Measurements from ENCODE around the gene ADCY1.

The ADCY1 gene

GRCh38 chr7:45653209-45653907 is 79.2 kb downstream of the ADCY1 start:
- no peak for FAIRE-seq

GRCh38 chr7:45654341-45654740 is 80.2 kb downstream of the ADCY1 start:
- no peak for FAIRE-seq

GRCh38 chr7:45655539-45655938 is 81.4 kb downstream of the ADCY1 start:
- FAIRE-seq = no peak

DNA sequence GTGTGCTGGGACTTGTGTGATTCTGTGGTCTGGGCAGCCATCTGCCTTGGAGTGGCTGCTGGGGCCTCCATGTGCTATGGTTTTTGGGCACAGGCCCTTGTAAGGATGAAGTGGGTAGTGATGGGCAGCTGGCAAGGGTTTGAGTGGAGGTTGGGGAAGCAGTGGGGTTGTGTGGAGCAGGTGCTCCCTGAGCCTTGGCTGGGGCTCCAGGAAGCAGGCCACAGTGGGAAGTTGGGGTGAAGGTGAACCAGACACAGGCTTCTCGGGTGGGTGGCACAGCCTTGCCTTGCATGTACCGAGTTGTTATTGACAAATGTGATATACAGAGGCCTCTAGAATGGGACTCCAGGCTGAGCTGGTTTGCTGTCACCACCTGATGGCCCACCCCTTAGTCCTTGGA is 82.3 kb downstream of the ADCY1 start:
- no peak for FAIRE-seq

- no peak for FAIRE-seq
Observed at GRCh38 chr7:45657136-45657889, 83.1 kb downstream of the ADCY1 start.

GRCh38 chr7:45657890-45658715 is 83.9 kb downstream of the ADCY1 start:
- no peak for FAIRE-seq

GRCh38 chr7:45658716-45659495 is 84.7 kb downstream of the ADCY1 start:
- no peak for FAIRE-seq

DNA sequence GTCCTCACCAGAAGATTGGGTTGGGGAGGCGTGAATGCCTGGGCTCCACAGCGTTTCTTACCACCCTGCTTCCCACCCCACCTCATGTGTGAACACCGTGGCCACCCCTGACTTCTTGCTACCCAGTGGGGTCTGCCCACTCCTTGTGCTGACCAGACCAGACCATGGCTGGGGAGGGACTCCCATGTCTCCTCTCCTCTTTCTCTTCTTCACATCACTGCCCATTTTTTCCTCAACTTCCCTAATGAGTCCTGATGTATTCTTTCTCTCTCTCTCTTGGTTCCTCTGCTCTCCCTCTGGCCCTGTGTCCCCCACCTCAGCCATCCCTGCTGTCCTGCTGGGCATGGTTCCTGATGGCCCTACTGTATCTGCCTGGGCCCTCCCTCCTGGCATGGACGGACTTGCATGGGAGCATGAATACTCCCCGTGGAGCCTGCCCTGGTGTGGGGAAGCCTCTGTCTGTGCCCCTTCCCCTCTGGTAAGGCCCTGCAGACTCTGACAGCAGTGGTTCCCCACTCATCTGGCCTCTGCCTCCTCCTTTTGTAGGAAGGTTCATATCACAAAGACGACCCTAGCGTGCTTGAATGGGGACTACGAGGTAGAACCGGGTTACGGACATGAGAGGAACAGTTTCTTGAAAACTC is 85.5 kb downstream of the ADCY1 start:
- no peak for FAIRE-seq

DNA sequence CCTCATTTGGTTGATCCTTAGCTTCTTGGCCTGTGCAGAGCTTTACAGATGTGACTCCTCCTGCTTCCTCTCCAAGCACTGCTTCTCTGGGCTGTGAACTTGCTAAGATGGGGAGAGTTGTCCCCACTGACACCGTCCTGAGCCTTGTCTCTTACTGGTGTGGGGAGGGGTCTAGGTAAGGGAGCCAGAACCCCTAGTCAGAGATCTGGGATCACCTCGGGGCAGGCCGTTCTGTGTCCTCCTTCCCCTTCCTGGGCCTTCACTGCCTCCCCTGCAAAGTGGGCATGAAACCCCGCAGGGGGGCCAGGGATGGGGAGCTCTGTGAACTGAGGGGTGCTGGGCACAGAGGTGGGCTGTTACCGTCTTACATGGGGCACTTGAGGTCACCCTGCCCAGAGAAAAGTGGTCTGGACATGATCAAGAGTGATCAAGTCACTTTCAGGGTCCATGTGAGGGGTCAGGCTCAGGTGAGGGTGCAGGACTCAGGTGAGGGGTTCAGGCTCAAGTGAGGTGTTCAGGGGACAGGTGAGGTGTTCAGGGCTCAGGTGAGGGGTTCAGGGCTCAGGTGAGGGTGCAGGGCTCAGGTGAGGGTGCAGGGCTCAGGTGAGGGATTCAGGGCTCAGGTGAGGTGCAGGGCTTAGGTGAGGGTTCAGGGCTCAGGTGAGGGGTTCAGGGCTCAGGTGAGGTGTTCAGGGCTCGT is 86.2 kb downstream of the ADCY1 start:
- no peak for FAIRE-seq

- no peak for FAIRE-seq
Observed at GRCh38 chr7:45660901-45661211, 86.7 kb downstream of the ADCY1 start.

DNA sequence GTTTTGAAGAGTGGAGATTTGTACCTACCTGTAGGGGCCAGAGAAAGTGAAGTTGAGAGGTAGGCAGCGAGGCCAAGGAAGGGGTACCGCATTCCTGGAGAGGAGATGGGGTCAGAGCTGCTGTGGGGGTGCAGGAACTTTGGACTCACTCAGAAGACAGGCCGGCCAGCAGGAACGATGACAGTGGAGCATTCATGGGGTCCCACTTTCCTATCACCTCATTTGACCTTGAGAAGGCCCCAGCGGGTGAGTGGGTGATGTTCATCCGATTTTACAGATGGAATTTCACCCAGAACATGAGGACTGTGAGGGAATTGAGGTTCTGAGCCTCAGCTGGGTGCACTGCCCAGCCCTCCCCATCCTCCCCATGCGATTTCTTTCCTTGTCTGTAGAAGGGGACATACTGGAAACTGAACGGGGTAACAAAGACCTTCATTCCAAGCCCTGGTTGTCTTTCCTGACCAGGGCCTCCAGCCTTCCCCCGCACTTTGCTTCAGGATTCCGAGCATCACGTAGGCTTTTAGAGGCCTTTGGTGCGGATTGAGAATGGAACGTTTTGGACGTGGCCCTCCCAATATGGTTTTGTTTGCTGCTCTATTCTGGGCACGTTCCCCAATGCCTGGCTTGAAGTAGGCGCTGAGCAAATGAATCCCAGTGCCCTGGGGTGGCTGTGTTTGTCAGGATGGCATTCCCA is 87.3 kb downstream of the ADCY1 start:
- FAIRE-seq = no peak

GRCh38 chr7:45662018-45662417 is 87.8 kb downstream of the ADCY1 start:
- no peak for FAIRE-seq

DNA sequence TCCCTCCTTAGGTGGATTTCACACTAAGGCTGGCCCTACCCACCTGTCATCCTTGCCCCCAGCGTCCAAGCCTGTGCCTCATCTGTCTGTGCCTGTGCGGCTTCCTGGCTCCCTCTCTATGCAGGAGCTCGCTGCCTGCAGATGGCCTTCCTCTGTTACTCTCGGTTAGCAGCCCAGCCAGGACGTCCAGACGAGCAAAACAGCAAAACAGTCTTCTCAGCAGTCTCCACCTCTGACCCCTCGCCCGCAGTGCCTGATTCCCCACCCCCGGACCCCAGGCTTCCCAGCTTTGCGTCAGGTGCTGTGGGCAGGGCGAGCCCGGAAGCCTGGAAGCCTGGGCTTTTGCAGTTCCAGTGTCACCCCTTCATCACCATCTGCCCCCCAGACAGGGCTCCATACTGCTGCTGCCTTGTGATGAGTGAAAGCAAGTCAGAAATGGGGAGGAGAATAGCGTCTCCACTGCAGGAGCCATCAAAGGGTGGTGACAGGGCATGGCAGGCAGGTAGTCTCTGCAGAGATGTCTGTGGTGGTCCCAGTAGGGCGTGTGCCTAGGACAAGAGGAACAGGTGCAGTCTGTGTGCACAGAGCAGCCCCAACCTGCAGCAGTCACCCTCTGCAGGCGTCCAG is 88.5 kb downstream of the ADCY1 start:
- FAIRE-seq = no peak

DNA sequence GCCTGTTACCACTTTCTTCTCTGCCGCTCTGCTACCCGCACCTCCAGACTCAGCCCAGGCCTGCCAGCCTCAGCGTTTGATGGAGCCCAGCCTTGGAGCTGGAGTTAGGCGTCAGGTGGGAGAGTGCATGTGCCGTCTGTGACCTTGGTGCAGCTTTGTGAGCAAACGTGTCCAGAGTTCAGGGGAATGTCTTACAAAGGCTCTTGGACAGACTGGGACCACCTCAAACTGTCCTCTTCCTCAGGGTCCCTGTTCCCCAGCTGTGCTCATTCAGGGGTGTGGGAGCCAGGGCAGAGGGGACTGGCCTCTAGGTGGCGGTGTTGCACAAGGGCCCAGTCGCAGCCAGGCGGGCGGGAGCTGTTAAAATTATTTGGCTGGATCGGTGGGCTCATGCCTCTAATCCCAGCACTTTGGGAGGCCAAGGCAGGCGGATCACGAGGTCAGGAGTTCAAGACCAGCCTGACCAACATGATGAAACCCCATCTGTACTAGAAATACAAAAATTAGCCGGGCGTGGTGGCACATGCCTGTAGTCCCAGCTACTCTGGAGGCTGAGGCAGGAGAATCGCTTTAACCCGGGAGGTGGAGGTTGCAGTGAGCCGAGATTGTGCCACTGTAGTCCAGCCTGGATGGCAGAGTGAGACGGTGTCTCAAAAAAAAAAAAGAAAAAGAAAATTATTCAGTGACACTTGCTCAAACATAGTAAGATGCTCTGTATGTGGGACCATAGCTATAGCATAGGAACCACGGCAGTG is 89.2 kb downstream of the ADCY1 start:
- FAIRE-seq = no peak

DNA sequence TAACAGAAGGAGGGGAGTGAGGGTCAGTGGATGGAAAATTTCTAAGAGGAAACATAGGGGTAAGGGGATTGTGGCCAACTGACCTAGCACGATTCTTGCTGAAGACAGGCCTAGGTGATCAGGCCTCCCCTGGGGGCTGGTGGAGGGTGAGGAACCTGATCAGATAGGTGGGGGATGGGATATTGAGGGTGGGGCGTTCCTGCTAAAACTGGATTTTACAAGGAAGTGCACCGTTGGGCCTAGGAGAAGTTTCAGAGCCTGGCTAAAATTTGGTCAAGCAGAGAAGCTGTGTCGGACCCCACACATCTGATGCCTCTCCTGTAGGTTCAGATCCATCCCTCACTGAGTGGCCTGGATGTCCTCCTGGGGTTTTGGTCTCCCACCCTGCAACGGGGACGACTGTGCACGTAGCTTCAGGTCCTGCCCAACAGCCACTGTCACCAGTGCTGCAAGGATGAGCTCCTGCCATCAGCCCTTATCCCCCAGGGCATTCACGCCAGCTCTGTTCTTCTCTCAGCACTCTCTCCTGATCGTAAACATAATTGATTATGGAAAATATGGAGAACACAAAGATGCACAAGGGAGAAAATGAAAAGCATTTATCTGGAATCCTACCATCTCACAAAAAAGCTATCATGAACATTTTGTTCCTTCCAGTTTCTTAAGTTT is 89.9 kb downstream of the ADCY1 start:
- FAIRE-seq = no peak

- FAIRE-seq = no peak
Observed at GRCh38 chr7:45665172-45665571, 91.0 kb downstream of the ADCY1 start.

- no peak for FAIRE-seq
Observed at GRCh38 chr7:45670227-45670626, 96.1 kb downstream of the ADCY1 start.

DNA sequence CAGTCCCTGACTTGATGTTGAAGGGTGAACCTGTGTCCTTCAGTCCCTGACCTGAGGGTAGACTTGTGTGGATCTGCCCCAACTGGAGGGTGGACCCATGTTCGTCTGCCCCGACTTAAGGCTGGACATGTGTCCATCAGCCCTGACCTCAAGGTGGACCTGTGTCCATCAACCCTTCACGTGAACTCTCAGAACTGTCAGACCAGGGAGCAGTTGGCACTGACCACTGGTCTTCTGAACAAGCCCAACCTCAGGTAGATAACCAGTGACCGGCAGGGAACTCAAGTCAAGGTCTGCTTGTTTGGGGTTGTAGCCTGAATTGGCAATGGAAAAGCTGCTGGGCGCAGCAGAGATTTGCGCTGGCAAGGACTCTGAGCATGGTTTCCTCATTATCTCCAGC is 96.5 kb downstream of the ADCY1 start:
- FAIRE-seq = no peak

- no peak for FAIRE-seq
Observed at GRCh38 chr7:45677311-45677900, 103.2 kb downstream of the ADCY1 start.
